ENCODE measurements around the gene PFDN4. TPM values are rescaled to one million over a fixed set of nuclear protein-coding genes. Genes with fewer than 3 reads are reported as not detected.

The PFDN4 gene
- total RNA-seq, 1 experiment from 2014 or later = 37.0 TPM

GRCh38 chr20:54170963-54171362 is 36.9 kb upstream of the PFDN4 start:
- Mint-ChIP-seq H3K9me3 (ENCODE audit: unreplicated experiment) (no peaks in the 10 kb centered on the region), H3K36me3 (ENCODE audit: insufficient read depth, unreplicated experiment) (no peaks in the 10 kb centered on the region), H3K27me3 (ENCODE audit: insufficient read depth, unreplicated experiment) (no peaks in the 10 kb centered on the region), H3K4me3 (ENCODE audit: unreplicated experiment) (no peak overlapping the region), H3K27ac (ENCODE audit: low read depth, unreplicated experiment) (no peak overlapping the region), H3K4me1 (ENCODE audit: insufficient read depth, unreplicated experiment) (peaks cover 26% of the 10 kb centered on the region)
- intact Hi-C loops (cut with micrococcal nuclease) = no loop called here
- TF ChIP-seq CTCF (IDR thresholded peaks at IDR 0.05; ENCODE audit: unreplicated experiment) = no peak
- DNase-seq (ENCODE audit: unreplicated experiment) = no peak
- CTCF ChIA-PET = interaction anchor here (0.7 to 4.3 kb wide), 9 partner anchors 12 to 74 kb away, joined by 3 to 35 read pairs (median 4); partner anchors contain the start of gene PFDN4
- BruUV-seq (replicated peaks) = no TSS peak
- POLR2A ChIA-PET = interaction anchor here (1.0 to 4.7 kb wide), 3 partner anchors 9 to 67 kb away, joined by 3 to 22 read pairs (median 7); no protein-coding TSS in a partner anchor

DNA sequence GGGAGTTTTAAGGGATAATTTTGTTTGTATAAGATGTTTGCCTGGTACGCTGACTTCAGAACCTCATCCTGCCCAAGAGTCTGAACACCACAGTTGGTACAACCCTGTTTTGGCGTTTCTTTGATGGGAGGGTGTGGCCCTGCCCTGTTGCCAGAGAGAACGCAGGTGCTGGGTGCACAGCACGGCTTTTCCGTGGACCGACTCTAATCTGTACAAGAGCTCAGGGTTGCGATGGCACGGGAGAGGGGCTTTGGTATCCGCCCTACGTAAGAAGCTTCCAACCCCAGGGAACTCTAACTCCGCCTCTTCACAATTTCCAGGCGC is 35.4 kb upstream of the PFDN4 start:
- BruUV-seq (replicated peaks) = no TSS peak
- no peak for TF ChIP-seq CTCF (IDR thresholded peaks at IDR 0.05; ENCODE audit: unreplicated experiment)
- Mint-ChIP-seq H3K4me1 (ENCODE audit: insufficient read depth, unreplicated experiment) (peaks cover 32% of the 10 kb centered on the region), H3K27me3 (ENCODE audit: insufficient read depth, unreplicated experiment) (no peaks in the 10 kb centered on the region), H3K27ac (ENCODE audit: low read depth, unreplicated experiment) (no peak overlapping the region), H3K36me3 (ENCODE audit: insufficient read depth, unreplicated experiment) (no peaks in the 10 kb centered on the region), H3K4me3 (ENCODE audit: unreplicated experiment) (peak overlapping the region; percentile 67), H3K9me3 (ENCODE audit: unreplicated experiment) (no peaks in the 10 kb centered on the region)
- ChIA-PET POLR2A (interaction anchor here (1.3 kb wide), 1 partner anchor 36 kb away, joined by 4 read pairs; no protein-coding TSS in a partner anchor), CTCF (interaction anchor here (1.0 kb wide), 1 partner anchor 27 kb away, joined by 3 read pairs; no protein-coding TSS in a partner anchor)
- intact Hi-C loops (cut with micrococcal nuclease) = no loop called here
- no peak for DNase-seq (ENCODE audit: unreplicated experiment)

- ChIA-PET CTCF (interaction anchor here (1.0 kb wide), 1 partner anchor 27 kb away, joined by 3 read pairs; no protein-coding TSS in a partner anchor), POLR2A (no interaction called here)
- intact Hi-C loops (cut with micrococcal nuclease) = no loop called here
- no peak for TF ChIP-seq CTCF (IDR thresholded peaks at IDR 0.05; ENCODE audit: unreplicated experiment)
- H3K9me3 Mint-ChIP-seq (ENCODE audit: unreplicated experiment) = no peaks in the 10 kb centered on the region
- H3K36me3 Mint-ChIP-seq (ENCODE audit: insufficient read depth, unreplicated experiment) = no peaks in the 10 kb centered on the region
- no TSS peak for BruUV-seq (replicated peaks)
- peaks cover 28% of the 10 kb centered on the region for H3K4me1 Mint-ChIP-seq (ENCODE audit: insufficient read depth, unreplicated experiment)
- no peak overlapping the region for H3K27ac Mint-ChIP-seq (ENCODE audit: low read depth, unreplicated experiment)
- H3K4me3 Mint-ChIP-seq (ENCODE audit: unreplicated experiment) = peak overlapping the region; percentile 67
- DNase-seq (ENCODE audit: unreplicated experiment) = peak; percentile 7
- no peaks in the 10 kb centered on the region for H3K27me3 Mint-ChIP-seq (ENCODE audit: insufficient read depth, unreplicated experiment)
These were observed 34.8 kb upstream of the PFDN4 start for GRCh38 chr20:54172856-54173652.

DNA sequence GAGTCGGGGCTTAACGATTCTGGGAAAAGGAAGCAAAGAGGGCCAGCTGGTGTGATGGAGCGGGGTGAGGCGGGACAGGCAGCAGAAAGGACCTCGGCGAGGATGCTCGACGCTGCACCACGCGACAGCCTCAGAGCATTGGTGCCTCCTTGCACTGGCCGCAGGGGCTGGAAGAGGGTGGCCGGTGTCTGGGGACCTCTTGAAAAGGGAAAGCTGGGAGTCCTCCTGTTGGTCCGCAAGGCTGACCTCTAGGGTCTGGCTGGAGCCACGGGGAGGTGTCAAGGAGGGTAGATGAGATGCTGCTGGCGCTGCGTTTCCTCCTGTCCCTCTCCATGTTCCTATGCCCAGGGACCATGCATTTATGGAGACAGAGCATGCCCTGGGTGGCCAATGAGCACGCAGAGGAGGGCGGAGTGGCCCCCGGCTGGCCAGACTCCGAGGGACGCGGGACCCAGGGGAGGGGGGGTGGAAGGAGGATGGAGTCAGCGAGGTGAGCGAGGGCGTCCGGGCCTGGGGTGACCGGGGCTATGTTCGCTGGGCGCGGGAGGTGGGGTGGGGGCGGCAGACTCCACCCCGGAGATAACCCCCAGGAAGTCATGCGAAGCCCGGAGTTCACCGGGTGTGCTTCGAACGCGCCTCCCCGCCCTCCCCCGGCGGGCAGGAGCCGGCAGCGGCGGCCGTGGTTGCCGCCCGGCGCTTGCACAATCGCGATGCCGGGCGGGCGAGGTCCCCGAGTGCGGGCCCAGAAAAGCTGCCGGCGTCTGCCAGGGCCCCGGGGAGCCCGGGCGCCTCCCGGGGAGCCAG is 34.0 kb upstream of the PFDN4 start, which contains the start of gene CYP24A1:
Gene CYP24A1 (minus strand): TSS at position 334 of the 804 bp plus-strand sequence. CDS start 407 bp downstream, outside the sequence.
- CTCF ChIA-PET = interaction anchor here (2.6 kb wide), 1 partner anchor 68 kb away, joined by 8 read pairs; no protein-coding TSS in a partner anchor
- H3K27ac Mint-ChIP-seq (ENCODE audit: low read depth, unreplicated experiment) = no peak within 1 kb of the TSS
- H3K9me3 Mint-ChIP-seq (ENCODE audit: unreplicated experiment) = no peaks in the 10 kb centered on the region
- no peaks in the 10 kb centered on the region for H3K36me3 Mint-ChIP-seq (ENCODE audit: insufficient read depth, unreplicated experiment)
- H3K4me3 Mint-ChIP-seq (ENCODE audit: unreplicated experiment) = peak within 1 kb of the TSS; percentile 67
- no peaks in the 10 kb centered on the region for H3K27me3 Mint-ChIP-seq (ENCODE audit: insufficient read depth, unreplicated experiment)
- peaks cover 20% of the 10 kb centered on the region for H3K4me1 Mint-ChIP-seq (ENCODE audit: insufficient read depth, unreplicated experiment)
- BruUV-seq (replicated peaks) = no TSS peak
- intact Hi-C loops (cut with micrococcal nuclease) = no loop called here
- no peak for TF ChIP-seq CTCF (IDR thresholded peaks at IDR 0.05; ENCODE audit: unreplicated experiment)
- peak; percentile 41 for DNase-seq (ENCODE audit: unreplicated experiment)
- POLR2A ChIA-PET = interaction anchor here (0.9 to 2.6 kb wide), 3 partner anchors 15 to 267 kb away, joined by 3 to 13 read pairs (median 7); no protein-coding TSS in a partner anchor
